HK-2 (cell line): ENCODE results near the gene WDTC1.

ENCODE experiments used
- DNase-seq: peaks from one replicate; pipeline ENCODE4 v3.0.0-alpha.2; 2018; ENCODE audit not compliant: unreplicated experiment

WDTC1 gene

GRCh38 chr1:27301582-27302199 lies 67.3 kb downstream of the WDTC1 start:
- DNase-seq = no peak

- DNase-seq = no peak
Observed at GRCh38 chr1:27302612-27303011, 68.2 kb downstream of the WDTC1 start.

- DNase-seq = no peak
Observed at GRCh38 chr1:27303509-27303908, 69.1 kb downstream of the WDTC1 start.

- no peak for DNase-seq
Observed at GRCh38 chr1:27306071-27306470, 71.6 kb downstream of the WDTC1 start.

GRCh38 chr1:27306892-27307761 lies 72.7 kb downstream of the WDTC1 start:
- DNase-seq = no peak

GRCh38 chr1:27307874-27308598 lies 73.6 kb downstream of the WDTC1 start:
- no peak for DNase-seq

- no peak for DNase-seq
Observed at GRCh38 chr1:27314169-27314568, 79.7 kb downstream of the WDTC1 start.

- no peak for DNase-seq
Observed at GRCh38 chr1:27314737-27315136, 80.3 kb downstream of the WDTC1 start.

- DNase-seq = no peak
Observed at GRCh38 chr1:27316860-27317259, 82.4 kb downstream of the WDTC1 start.

- no peak for DNase-seq
Observed at GRCh38 chr1:27318136-27318535, 83.7 kb downstream of the WDTC1 start.

- DNase-seq = no peak
Observed at GRCh38 chr1:27318596-27318995, 84.2 kb downstream of the WDTC1 start.

GRCh38 chr1:27321813-27322568 lies 87.6 kb downstream of the WDTC1 start, which contains the start of gene TMEM222:
TSS of gene TMEM222 (plus strand) at chr1:27322163. CDS start at chr1:27322198, 35 bp downstream.
- peak; percentile 97 for DNase-seq

- no peak for DNase-seq
Observed at GRCh38 chr1:27322569-27323240, 88.3 kb downstream of the WDTC1 start.

- DNase-seq = no peak
Observed at GRCh38 chr1:27325286-27325685, 90.9 kb downstream of the WDTC1 start.

- no peak for DNase-seq
Observed at GRCh38 chr1:27327964-27328363, 93.5 kb downstream of the WDTC1 start.

GRCh38 chr1:27330786-27331185 lies 96.4 kb downstream of the WDTC1 start:
- no peak for DNase-seq

GRCh38 chr1:27331426-27331825 lies 97.0 kb downstream of the WDTC1 start:
- DNase-seq = no peak

- DNase-seq = no peak
Observed at GRCh38 chr1:27331922-27332321, 97.5 kb downstream of the WDTC1 start.

- no peak for DNase-seq
Observed at GRCh38 chr1:27332536-27333281, 98.3 kb downstream of the WDTC1 start.

GRCh38 chr1:27333717-27334279 lies 99.4 kb downstream of the WDTC1 start:
- DNase-seq = no peak
